SK-MEL-5 (cell line): ENCODE results near the gene TBK1. TPM values are rescaled to one million over a fixed set of nuclear protein-coding genes. Genes with fewer than 3 reads are reported as not detected.
"Not testable (repeated sequence)": the region's sequence is repeated elsewhere in the genome, so short reads cannot be mapped to it uniquely, and the experiment has no call there.

Experiments
- DNase-seq: peaks from one replicate; pipeline ENCODE4 v3.0.0-alpha.2; 2016; ENCODE audit warnings: low read depth, low spot score
- in situ Hi-C: cut with HindIII; loops from 2 replicates; pipeline ENCODE4 v1.10.0; 2016; ENCODE audit warnings: low sequenced_read_pairs, high pct_unique_total_duplicates, low pct_unique_long_range_greater_than_20kb
- total RNA-seq: library from RNA; depleted of rRNA; stranded (reverse); fragments of >200 nt; shearing (Covaris generic); gene quantifications from 2 replicates; pipeline ENCODE4 v1.2.3, GENCODE V29; 2014

Gene TBK1
- total RNA-seq, 1 experiment from 2014 or later: 57.2 TPM

DNA sequence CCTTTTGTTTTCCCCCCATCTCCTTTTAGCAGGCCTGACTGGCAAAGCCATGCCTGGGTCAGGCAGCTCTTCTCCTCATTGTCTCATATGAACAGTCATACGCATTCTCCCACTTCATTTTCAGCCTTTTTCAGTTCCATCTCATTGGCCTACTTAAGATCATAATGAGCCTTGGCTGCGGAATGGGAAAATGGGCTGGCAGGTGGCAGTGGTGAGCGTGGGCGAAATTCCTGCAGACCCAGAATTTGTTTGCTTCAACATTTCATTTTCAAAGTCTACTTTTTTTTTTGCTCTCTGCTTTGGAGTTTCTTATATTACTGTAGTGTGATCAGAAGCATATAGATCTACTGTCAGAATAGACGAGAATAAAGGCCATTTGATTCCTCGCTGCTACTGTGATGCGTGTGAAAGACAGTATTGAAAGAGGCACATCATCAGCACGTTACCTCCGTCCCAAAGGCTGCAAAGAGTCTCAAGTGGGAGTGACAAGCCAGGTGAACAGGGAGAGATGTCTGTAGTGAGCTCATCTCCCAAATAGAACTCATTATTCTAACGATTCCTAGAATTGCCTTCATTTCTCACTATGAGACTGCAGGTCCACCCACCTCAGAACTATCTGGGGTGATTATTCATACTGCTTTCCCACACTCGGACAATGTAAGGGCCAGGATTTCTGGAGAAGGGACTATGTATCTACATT, 73.7 kb downstream of the TBK1 start:
- in situ Hi-C loops: loop anchor here (25.0 kb wide), 1 partner anchor 187 kb away; no protein-coding TSS in a partner anchor
- DNase-seq: no peak

DNA sequence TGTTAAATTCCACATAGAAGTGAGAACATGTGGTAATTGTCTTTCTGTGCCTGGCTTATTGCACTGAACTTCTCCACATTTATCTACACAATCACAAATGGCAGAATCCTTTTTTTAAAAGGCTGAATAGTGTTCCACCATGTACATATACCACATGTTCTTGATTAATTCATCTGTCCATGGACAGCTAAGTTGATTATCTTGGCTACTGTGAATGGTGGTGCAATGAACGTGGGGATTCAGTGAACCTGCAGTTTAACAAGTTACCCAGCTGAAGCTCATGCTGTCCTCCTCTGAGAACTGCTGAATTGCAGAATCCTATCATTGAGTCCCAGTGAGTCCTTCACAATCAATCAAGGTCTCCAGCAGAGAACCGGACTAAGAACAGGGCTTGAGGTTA, 74.9 kb downstream of the TBK1 start:
- in situ Hi-C loops: loop anchor here (25.0 kb wide), 1 partner anchor 185 kb away; no protein-coding TSS in a partner anchor
- no peak for DNase-seq

DNA sequence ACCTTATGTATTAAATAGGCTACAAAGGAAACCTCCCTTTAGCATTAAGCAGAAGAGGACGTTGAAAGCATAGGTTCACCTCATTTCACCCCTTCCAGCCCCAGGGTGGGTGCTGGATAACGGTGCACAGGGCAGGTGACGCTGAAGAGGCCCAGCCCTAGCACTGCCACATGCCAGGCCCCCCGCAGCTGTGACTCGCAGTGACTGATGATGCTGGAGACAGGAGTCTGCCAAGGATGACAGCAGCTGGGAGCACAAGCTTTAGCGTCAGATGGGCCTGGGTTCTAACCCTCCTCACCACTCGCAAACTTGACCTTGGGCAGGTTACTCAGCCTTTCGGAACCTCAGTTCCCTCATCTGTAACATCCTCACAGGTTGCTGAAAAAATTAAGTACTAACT, 76.7 kb downstream of the TBK1 start:
- no peak for DNase-seq
- in situ Hi-C loops: loop anchor here (25.0 kb wide), 1 partner anchor 184 kb away; no protein-coding TSS in a partner anchor

DNA sequence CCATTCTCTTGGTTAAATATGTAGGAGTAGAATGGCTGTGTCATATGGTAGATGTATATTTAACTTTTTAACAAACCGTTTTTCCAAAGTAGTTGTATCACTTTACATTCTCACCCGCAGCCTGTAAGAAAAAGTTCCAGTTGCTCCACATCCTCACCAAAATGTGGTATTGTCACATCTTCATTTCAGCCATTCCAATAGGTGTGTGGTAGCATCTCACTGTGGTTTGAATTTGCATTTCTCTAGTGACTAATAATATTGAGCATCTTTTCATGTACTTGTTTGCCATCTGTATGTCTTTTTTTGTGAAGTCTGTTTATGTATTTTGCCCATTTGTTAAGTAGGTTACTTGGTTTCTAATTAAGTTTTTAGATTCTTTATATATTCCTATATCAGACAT, 78.6 kb downstream of the TBK1 start:
- DNase-seq: no peak
- in situ Hi-C loops: loop anchor here (25.0 kb wide), 1 partner anchor 182 kb away; no protein-coding TSS in a partner anchor

DNA sequence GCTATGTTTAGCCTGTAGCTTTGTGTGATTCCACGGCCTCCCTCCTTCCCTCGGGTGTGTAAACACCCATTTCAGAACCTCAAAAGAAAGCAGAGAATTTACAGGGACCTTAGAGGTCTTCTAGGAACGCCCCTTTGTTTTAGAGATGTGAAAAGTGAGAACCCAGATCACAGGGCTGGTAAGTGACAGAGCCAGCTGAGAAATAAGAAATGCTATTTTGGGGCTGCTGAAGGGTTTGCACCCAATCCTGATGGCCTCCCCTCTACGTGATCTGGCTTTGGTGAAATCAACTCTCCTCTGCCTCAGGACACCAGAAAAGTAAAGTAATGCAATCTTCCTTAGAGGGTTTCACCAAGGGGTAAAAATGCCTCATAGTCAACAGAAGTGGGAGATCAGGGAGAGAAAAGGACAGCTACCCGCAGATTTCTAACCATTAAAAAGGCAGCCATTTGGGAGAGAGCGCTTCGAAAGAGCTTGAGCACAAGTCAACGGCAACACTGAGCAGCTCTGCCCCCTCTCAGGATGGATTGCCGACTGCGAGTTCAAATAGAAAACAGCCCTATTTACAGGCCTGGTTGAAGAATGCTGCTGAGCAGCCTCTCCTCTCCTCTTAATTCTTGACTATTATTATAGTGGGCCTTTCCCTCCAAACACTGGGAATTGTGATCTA, 79.9 kb downstream of the TBK1 start:
- no peak for DNase-seq
- in situ Hi-C loops: loop anchor here (25.0 kb wide), 1 partner anchor 181 kb away; no protein-coding TSS in a partner anchor

DNA sequence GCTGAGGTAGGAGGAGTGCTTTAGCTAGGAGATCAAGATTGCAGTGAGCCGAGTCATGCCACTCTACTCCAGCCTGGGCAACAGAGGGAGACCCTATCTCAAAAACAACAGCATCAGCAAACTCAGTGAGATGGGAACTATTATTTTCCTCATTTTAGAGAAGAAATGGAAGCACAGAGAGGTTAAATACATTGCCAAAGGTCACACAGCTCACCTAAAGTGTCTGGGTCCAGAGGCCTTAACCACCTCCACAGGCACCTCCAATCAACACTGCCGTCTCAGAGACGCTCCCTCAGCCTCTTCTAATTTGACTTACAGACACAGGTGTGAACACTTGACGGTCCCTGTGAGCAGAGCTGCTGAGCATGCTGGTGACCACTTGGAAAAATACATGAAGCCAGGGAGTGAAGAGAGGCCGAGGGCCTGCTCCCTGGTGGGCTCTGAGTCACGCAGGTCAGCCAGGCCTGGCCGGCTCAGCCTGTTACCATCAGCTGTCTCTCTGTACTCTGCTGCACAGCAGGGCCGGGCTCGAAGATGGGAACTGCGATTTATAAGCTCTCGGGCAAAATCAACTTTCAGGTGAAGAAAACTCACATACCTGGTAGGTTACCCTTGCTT, 80.9 kb downstream of the TBK1 start:
- in situ Hi-C loops: loop anchor here (25.0 kb wide), 1 partner anchor 179 kb away; no protein-coding TSS in a partner anchor
- DNase-seq: no peak

DNA sequence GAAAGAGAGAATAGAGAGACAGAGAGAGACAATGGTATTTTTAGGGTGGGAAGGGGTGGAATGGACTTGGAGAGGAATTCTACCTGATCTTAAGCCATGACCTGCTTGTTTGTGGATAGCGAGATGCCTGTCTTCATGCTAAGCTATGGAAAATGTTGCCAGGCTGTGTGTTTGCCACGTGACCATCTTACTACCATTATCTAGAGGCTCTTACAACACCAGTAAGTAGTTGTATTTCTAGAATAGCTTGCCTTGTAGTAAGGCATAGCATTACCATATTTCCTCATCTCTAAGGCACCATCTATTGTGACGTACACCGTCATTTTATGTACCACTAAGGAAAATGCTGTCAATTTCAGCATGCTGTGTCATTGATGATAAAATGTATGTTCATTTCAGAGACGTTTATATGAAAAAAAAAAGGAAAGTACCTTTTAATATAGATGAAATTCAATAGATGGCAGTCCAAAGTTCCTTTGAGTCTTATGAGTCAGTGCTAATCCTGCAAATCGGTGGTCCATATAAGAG, 82.8 kb downstream of the TBK1 start:
- in situ Hi-C loops: loop anchor here (25.0 kb wide), 1 partner anchor 178 kb away; no protein-coding TSS in a partner anchor
- DNase-seq: no peak

DNA sequence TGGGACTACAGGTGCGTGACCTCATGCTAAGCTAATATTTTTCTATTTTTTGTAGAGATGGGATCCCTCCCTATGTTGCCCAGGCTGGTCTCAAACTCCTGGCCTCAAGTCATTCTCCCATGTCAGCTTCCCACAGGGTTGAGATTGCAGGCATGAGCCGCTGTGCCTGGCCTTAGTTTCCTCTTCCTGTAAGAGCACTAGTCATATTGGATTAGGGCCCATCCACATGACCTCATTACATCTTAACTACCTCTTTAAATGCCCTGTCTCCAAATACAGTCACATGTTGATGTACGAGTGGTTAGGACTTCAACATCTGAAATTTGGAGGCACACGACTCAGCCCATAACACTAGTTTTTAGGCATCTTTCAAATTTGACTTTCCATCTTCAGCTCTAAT, 86.2 kb downstream of the TBK1 start:
- in situ Hi-C loops: loop anchor here (25.0 kb wide), 1 partner anchor 174 kb away; no protein-coding TSS in a partner anchor

DNA sequence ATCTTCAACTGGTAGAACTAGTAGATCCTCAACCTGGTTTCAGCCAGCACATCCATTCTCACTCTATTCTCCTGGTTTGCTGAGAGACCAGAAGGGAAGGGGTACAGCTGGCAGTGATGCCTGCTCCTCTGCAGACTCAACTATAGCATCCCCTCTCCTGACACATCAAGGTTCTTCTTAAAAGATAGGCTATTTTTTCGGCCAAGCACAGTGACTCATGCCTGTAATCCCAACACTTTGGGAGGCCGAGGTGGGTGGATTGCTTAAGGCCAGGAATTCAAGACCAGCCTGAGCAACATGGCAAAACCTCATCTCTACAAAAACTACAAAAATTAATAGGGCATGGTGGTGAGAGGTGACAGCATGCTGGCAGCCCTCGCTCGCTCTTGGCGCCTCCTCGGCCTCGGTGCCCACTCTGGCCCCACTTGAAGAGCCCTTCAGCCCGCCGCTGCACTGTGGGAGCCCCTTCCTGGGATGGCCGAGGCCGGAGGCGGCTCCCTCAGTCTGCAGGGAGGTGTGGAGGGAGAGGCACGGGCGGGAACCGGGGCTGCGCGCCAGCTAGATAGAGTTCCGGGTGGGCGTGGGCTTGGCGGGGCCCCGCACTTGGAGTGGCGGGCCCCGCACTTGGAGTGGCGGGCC, 90.6 kb downstream of the TBK1 start:
- not testable (repeated sequence) for DNase-seq

More for the DNA sequence above, 86.2 kb downstream of the TBK1 start:
- no peak for DNase-seq

DNA sequence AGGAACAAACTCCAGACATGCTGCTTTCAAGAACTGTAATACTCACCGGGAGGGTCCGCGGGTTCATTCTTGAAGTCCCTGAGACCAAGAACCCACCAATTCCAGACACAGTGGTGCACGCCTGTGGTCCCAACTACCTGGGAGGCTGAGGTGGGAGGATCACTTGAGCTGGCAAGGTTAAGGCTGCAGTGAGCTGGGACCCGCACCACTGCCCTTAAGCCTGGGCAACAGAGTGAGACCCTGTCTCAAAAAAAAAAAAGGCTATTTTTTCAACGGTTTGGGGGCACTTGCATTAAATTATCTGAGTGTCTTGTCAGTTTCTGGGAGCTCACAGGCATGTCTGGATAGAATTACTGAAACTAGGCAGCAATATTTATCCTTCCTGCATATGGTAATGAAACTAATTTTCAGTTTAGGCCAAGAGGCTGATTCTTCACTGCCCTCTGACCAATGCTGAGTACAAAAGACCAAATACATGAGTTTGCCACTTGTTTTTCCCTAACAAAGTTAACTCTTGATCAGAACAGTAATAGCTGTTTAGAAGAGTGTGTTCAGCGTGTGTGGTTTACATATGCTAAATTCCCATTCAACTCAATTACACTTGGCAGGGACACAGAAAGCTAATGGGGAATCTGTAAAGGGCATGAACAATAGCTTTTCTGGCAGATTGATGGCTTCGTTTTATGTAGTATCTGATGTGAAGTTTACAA, 92.6 kb downstream of the TBK1 start:
- in situ Hi-C loops: loop anchor here (25.0 kb wide), 1 partner anchor 168 kb away; no protein-coding TSS in a partner anchor
- no peak for DNase-seq

More for the DNA sequence above, 90.6 kb downstream of the TBK1 start:
- in situ Hi-C loops: loop anchor here (25.0 kb wide), 1 partner anchor 170 kb away; no protein-coding TSS in a partner anchor

DNA sequence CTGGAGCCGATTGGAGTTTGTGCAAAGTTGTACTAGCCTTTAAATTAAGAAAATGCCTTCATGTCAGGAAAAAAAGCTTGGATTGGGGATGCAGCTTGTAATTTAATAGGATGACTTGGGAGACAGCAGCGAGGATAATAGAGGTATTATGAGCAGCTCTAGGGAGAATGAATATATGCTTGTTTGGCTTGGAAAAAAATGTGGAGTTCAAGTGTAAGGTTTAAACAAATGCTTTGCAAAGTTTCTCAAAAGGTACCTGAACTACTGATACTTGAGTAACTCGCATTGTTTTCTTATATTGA, 93.1 kb downstream of the TBK1 start:
- in situ Hi-C loops: loop anchor here (25.0 kb wide), 1 partner anchor 167 kb away; no protein-coding TSS in a partner anchor
- peak; percentile 69 for DNase-seq

DNA sequence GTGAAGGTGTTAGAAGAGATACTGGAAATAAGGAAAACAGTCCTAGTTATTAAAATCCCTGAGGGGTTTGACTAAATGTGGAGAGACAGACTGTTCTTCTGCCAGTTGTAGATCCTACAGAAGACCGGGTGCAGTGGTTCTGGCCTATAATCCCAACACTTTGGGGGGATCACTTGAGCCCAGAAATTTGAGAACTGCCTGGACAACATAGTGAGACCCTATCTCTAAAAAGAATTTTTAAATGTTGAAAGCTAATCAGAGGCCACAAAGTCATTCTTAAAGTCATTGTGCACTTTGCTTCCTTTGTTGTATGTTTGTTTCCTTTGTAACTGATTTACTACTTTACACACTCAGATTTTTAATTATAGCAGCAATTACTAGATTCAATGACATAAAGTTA, 97.2 kb downstream of the TBK1 start:
- in situ Hi-C loops: loop anchor here (25.0 kb wide), 1 partner anchor 163 kb away; no protein-coding TSS in a partner anchor

DNA sequence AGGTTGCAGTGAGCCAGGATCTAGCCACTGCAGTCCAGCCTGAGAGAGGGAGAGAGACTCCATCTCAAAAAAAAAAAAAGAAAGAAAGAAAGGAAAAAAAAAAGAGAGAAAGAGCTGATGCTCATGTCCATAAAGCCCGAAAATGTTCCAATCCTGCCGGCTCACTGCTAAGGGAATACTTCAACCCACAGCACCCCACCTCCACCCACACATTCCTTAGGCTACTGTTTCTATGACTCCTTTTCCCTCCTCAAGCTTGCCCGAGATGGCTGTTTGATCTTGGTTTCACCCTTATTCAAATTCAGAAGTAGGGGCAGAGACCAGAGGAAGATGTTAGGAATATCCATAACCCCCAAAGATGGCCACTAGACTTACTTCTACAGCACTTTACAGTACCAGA, 98.8 kb downstream of the TBK1 start:
- in situ Hi-C loops: no loop called here

More for the DNA sequence above, 97.2 kb downstream of the TBK1 start:
- no peak for DNase-seq

DNA sequence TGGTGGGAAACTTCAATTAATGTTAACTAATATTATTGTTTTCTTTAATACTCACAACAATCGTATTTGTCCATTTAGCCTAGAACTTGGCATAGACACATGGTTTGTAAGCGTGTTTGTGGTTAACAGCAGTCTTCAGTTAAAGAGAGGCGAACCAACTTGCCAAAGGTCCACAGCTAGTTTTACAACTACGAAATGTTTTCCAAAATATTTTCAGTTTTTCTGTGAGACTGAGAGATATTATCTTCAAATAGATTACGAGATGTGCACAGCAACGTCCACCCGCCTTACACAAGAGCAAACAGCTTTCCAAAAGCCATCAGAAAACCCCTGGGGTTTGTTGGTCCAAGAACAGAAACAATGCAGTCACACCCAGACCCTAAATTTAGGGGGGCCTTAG, 99.8 kb downstream of the TBK1 start:
- no peak for DNase-seq
- in situ Hi-C loops: no loop called here

More for the DNA sequence above, 98.8 kb downstream of the TBK1 start:
- no peak for DNase-seq
